PC-9 (cell line): ENCODE results near the gene CDH10. TPM values are rescaled to one million over a fixed set of nuclear protein-coding genes. Genes with fewer than 3 reads are reported as not detected.

ENCODE experiments used
- BruUV-seq: library from RNA; stranded (reverse); fragments of 400-500 nt; replicated peaks from 2 replicates; lab custom pipeline; 2021; lab: Mats Ljungman, UMichigan
- CTCF ChIA-PET: fragments of 300-600 bp; sonication (Branson Sonifier 250); formaldehyde crosslinking; loops from one replicate; lab custom pipeline; 2022; ENCODE audit warnings: antibody characterized with exemption; lab: Charles Lee
- POLR2A ChIA-PET: fragments of 300-600 bp; sonication (Branson Sonifier 250); formaldehyde crosslinking; loops from one replicate; lab custom pipeline; 2022; ENCODE audit warnings: antibody characterized with exemption; ENCODE audit not compliant: unreplicated experiment; lab: Charles Lee
- DNase-seq, 2 experiments: peaks; one replicate each; pipeline versions ENCODE4 v3.0.0 to v3.0.0-alpha.2; 2015 to 2022; ENCODE audit warnings: mixed read lengths in 1 of 2
- H2AFZ ChIP-seq: fragments of 200-600 bp; sonication (generic); 2 replicates; pipeline ENCODE4 v1.8.1; 2017; ENCODE audit warnings: antibody characterized with exemption
- H3F3A ChIP-seq: fragments of 200-600 bp; sonication (generic); 2 replicates; pipeline ENCODE4 v1.8.1; 2017; ENCODE audit warnings: antibody characterized with exemption, mild to moderate bottlenecking, low read depth; ENCODE audit not compliant: insufficient read depth
- H3K27ac ChIP-seq: fragments of 200-600 bp; sonication (generic); 2 replicates; pipeline ENCODE4 v1.6.1; 2016; ENCODE audit warnings: mixed run types
- H3K27me3 ChIP-seq: fragments of 200-600 bp; sonication (generic); 2 replicates; pipeline ENCODE4 v1.6.1; 2016; ENCODE audit warnings: low read depth, mixed run types; ENCODE audit not compliant: insufficient read depth
- H3K36me3 ChIP-seq: fragments of 200-600 bp; sonication (generic); 2 replicates; pipeline ENCODE4 v1.6.1; 2016; ENCODE audit warnings: low read depth, mixed run types
- H3K4me1 ChIP-seq: fragments of 200-600 bp; sonication (generic); replicated peaks from 2 replicates; pipeline ENCODE4 v1.6.1; 2016; ENCODE audit warnings: mixed run types; ENCODE audit not compliant: insufficient read depth
- H3K4me2 ChIP-seq: fragments of 200-600 bp; sonication (generic); 2 replicates; pipeline ENCODE4 v1.6.1; 2017; ENCODE audit warnings: mixed run types
- H3K4me3 ChIP-seq: fragments of 200-600 bp; sonication (generic); 2 replicates; pipeline ENCODE4 v1.6.1; 2016; ENCODE audit warnings: mixed run types
- H3K79me2 ChIP-seq: fragments of 200-600 bp; sonication (generic); 2 replicates; pipeline ENCODE4 v1.6.1; 2017; ENCODE audit warnings: low read depth, mixed run types
- H3K9me2 ChIP-seq: fragments of 200-600 bp; sonication (generic); 2 replicates; pipeline ENCODE4 v1.8.1; 2017; ENCODE audit warnings: mild to moderate bottlenecking; ENCODE audit not compliant: insufficient read depth
- H3K9me3 ChIP-seq: fragments of 200-600 bp; sonication (generic); 2 replicates; pipeline ENCODE4 v1.8.1; 2016; ENCODE audit warnings: low read depth; ENCODE audit not compliant: insufficient read depth
- H4K20me1 ChIP-seq: fragments of 200-600 bp; sonication (generic); 2 replicates; pipeline ENCODE4 v1.8.1; 2017; ENCODE audit not compliant: insufficient read depth
- EZH2 ChIP-seq: fragments of 200-600 bp; sonication (generic); IDR thresholded peaks from 2 replicates; pipeline ENCODE4 v1.8.0; 2017; ENCODE audit warnings: antibody characterized with exemption, low read depth
- intact Hi-C: fragments of 100-400 bp; cut with micrococcal nuclease; formaldehyde crosslinking; loops from one replicate; pipeline ENCODE4 v1.10.0; 2022; ENCODE audit not compliant: unreplicated experiment
- total RNA-seq: library from RNA; stranded (reverse); gene quantifications from 2 replicates; pipeline ENCODE4 v1.2.3, GENCODE V29; 2021
- TF ChIP-seq, protein P1 (sequence below): fragments of 200-600 bp; sonication (generic); conservative IDR thresholded peaks from 2 replicates; pipeline ENCODE4 v1.6.1; 2017; ENCODE audit warnings: mixed run types, antibody characterized with exemption, mild to moderate bottlenecking, moderate library complexity

The CDH10 gene
- total RNA-seq, 1 experiment from 2014 or later: 0.20 TPM

DNA sequence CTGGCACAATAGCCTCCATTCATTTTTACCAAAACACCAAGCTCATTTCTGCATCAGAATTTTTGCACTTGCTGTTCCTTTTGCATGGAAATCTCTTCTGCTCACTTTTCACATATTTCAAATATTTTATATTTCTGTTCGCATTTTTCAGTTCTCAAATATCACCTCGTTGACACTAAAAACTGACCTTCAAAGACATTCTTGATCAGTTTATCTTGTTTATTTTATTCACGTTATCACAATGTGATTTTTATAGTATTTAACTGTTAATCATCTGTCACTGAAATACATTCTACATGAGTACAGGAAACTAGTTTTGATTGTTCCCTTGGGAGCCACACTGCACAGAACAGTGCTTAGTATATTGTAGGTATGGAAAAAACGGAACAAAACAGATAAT, 29.6 kb downstream of the CDH10 start:
- Histone ChIP-seq H4K20me1 (no peaks in the 10 kb centered on the region), H3K27me3 (no peaks in the 10 kb centered on the region), H3F3A (no peaks in the 10 kb centered on the region), H3K9me3 (no peaks in the 10 kb centered on the region), H3K4me1 (no peaks in the 10 kb centered on the region), H3K9me2 (no peaks in the 10 kb centered on the region), H3K4me2 (no peak overlapping the region), H3K4me3 (no peak overlapping the region), H3K27ac (no peak overlapping the region), H3K36me3 (no peaks in the 10 kb centered on the region), H3K79me2 (no peaks in the 10 kb centered on the region), H2AFZ (no peak overlapping the region)
- intact Hi-C loops: no loop called here
- ChIA-PET POLR2A (no interaction called here), CTCF (no interaction called here)
- no peak for DNase-seq
- no TSS peak for BruUV-seq
- no peak for TF ChIP-seq EZH2
- TF ChIP-seq, protein P1, sequence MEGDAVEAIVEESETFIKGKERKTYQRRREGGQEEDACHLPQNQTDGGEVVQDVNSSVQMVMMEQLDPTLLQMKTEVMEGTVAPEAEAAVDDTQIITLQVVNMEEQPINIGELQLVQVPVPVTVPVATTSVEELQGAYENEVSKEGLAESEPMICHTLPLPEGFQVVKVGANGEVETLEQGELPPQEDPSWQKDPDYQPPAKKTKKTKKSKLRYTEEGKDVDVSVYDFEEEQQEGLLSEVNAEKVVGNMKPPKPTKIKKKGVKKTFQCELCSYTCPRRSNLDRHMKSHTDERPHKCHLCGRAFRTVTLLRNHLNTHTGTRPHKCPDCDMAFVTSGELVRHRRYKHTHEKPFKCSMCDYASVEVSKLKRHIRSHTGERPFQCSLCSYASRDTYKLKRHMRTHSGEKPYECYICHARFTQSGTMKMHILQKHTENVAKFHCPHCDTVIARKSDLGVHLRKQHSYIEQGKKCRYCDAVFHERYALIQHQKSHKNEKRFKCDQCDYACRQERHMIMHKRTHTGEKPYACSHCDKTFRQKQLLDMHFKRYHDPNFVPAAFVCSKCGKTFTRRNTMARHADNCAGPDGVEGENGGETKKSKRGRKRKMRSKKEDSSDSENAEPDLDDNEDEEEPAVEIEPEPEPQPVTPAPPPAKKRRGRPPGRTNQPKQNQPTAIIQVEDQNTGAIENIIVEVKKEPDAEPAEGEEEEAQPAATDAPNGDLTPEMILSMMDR: no peak

DNA sequence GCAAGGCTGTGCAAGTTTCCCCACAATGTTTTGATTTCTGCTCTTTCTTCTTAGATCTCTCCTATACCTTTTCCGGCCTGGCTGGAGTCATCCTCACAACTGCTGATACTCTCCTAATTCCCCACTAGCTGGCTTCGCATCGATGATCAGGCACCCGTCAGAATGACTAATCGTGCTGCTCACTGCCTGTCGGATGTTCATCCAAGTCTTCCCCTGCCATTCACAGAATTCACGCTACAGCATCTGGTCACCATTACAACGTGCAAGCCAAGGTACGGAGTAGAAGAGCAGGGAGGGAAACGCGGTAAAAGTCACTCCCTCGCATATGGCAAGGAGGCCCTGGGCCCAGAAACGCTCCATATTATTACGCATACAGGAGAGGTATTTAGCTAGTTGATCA, 35.1 kb downstream of the CDH10 start:
- H3K36me3 ChIP-seq: no peaks in the 10 kb centered on the region
- H3K4me3 ChIP-seq: no peak overlapping the region
- no peak overlapping the region for H3K4me2 ChIP-seq
- intact Hi-C loops: no loop called here
- H3K27me3 ChIP-seq: no peaks in the 10 kb centered on the region
- H3K9me3 ChIP-seq: no peaks in the 10 kb centered on the region
- H3K9me2 ChIP-seq: no peaks in the 10 kb centered on the region
- no peaks in the 10 kb centered on the region for H3K4me1 ChIP-seq
- ChIA-PET POLR2A (no interaction called here), CTCF (no interaction called here)
- H3K79me2 ChIP-seq: no peaks in the 10 kb centered on the region
- no peak for TF ChIP-seq EZH2
- TF ChIP-seq, protein P1: no peak
- no peak for DNase-seq
- H3F3A ChIP-seq: no peaks in the 10 kb centered on the region
- BruUV-seq: no TSS peak
- H3K27ac ChIP-seq: no peak overlapping the region
- no peak overlapping the region for H2AFZ ChIP-seq
- no peaks in the 10 kb centered on the region for H4K20me1 ChIP-seq

DNA sequence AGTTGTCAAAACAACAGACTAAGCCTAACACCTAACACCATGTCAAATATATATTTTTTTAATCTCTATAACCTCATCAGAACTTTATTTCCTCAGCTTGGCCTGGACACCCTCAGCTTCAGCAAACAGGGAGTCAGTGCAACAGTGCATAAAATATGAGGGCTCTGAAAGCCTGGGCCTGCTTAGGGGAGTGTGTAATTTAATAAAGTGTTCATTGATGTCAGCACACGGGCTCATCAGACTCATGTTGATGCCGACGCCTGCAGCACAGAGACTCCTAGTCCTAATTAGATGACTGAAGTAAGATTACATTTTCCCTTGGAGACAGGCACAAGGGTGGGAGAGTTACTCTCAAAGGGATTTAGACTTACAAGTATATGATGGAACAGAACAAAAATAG, 37.8 kb downstream of the CDH10 start:
- Histone ChIP-seq H2AFZ (no peak overlapping the region), H3K27me3 (no peaks in the 10 kb centered on the region), H3K4me3 (no peak overlapping the region), H3F3A (no peaks in the 10 kb centered on the region), H3K27ac (no peak overlapping the region), H4K20me1 (no peaks in the 10 kb centered on the region), H3K4me2 (no peak overlapping the region), H3K4me1 (no peaks in the 10 kb centered on the region), H3K9me2 (no peaks in the 10 kb centered on the region), H3K79me2 (no peaks in the 10 kb centered on the region), H3K36me3 (no peaks in the 10 kb centered on the region), H3K9me3 (no peaks in the 10 kb centered on the region)
- DNase-seq: no peak
- TF ChIP-seq EZH2: no peak
- TF ChIP-seq, protein P1: no peak
- intact Hi-C loops: no loop called here
- POLR2A ChIA-PET: no interaction called here
- CTCF ChIA-PET: no interaction called here
- BruUV-seq: no TSS peak
